Lung (tissue), 16 donors: ENCODE data around the gene CITED2. TPM values are rescaled to one million over a fixed set of nuclear protein-coding genes. Genes with fewer than 3 reads are reported as not detected.
A peak's percentile ranks its signal among the peaks of the same experiment; 100 is the strongest.

Experiments
- ATAC-seq: fragments of 200-7000 bp; cut with Tn5 transposase; one replicate; pipeline ENCODE4 v1.9.1; 2020; ENCODE audit warnings: moderate number of reproducible peaks; ENCODE audit not compliant: insufficient read depth, low FRiP score
- DNase-seq, 3 donors: peaks; one replicate each; pipeline ENCODE4 v3.0.0-alpha.2; 2013 to 2017
- H3K27ac ChIP-seq, 2 donors: one replicate each; pipeline ENCODE4 v1.5.1; 2013; ENCODE audit warnings: mild to moderate bottlenecking in 2 of 2, moderate library complexity in 2 of 2, control low read depth in 1 of 2, inconsistent platforms in 1 of 2, low read depth in 1 of 2, low read length in 1 of 2
- H3K27me3 ChIP-seq, 3 donors: one replicate each; pipeline ENCODE4 v1.5.1; 2013; ENCODE audit warnings: low read length in 2 of 3; ENCODE audit not compliant: control insufficient read depth in 3 of 3, insufficient read depth in 3 of 3
- H3K36me3 ChIP-seq, 4 donors: one replicate each; pipeline ENCODE4 v1.5.1; 2013; ENCODE audit warnings: low read length in 4 of 4, mild to moderate bottlenecking in 1 of 4, moderate library complexity in 1 of 4; ENCODE audit not compliant: control insufficient read depth in 4 of 4, insufficient read depth in 4 of 4
- H3K4me1 ChIP-seq, 5 donors: one replicate each; pipeline ENCODE4 v1.5.1; 2013; ENCODE audit warnings: low read length in 5 of 5, mild to moderate bottlenecking in 2 of 5, moderate library complexity in 1 of 5; ENCODE audit not compliant: control insufficient read depth in 5 of 5, insufficient read depth in 5 of 5
- H3K4me3 ChIP-seq: one replicate; pipeline ENCODE4 v1.5.1; 2013; ENCODE audit warnings: mild to moderate bottlenecking, control low read depth, moderate library complexity
- H3K9ac ChIP-seq, 2 donors: one replicate each; pipeline ENCODE4 v1.5.1; 2013; ENCODE audit warnings: low read length in 2 of 2, control low read depth in 1 of 2; ENCODE audit not compliant: insufficient read depth in 1 of 2
- H3K9me3 ChIP-seq, 4 donors: one replicate each; pipeline ENCODE4 v1.5.1; 2013; ENCODE audit warnings: low read length in 3 of 4, mild to moderate bottlenecking in 1 of 4, moderate library complexity in 1 of 4; ENCODE audit not compliant: control insufficient read depth in 4 of 4, insufficient read depth in 3 of 4
- CTCF ChIP-seq: IDR thresholded peaks from 2 replicates; pipeline ENCODE4 v1.5.1; 2012; ENCODE audit warnings: mild to moderate bottlenecking; ENCODE audit errors: control extremely low read depth, extremely low read depth
- WGBS, 2 donors: extraction: QIAGEN DNeasy Blood & Tissue Kit; methylation state at CpG; one replicate each; pipeline ENCODE4 v1.1.7; 2013; 5-methylcytosine and 5-hydroxymethylcytosine counted together
- long read RNA-seq, 5 donors: transcript quantifications; one replicate each; lab custom pipeline, GENCODE V29; 2026
- polyA plus RNA-seq, 2 donors: library from polyadenylated mRNA; stranded (reverse); fragments of 200-250 nt; gene quantifications; one replicate each; pipeline ENCODE4 v1.2.1, GENCODE V29; 2013
- total RNA-seq, 2 donors: library from RNA; depleted of rRNA in 1 of 2; stranded (reverse); fragments of >200 nt in 1 of 2; gene quantifications; one replicate each; pipeline ENCODE4 v1.2.1, GENCODE V29; 2014 to 2021
- donor health status: control.
- donor health status: control.
- donor health status: Bipolar disorder and iron deficiency.
- donor health status: healthy.
- donor health status: DM: yes; HTN: yes; CAD: no.

The CITED2 gene
- total RNA-seq (100 to 1,000 TPM; 154 to 220 TPM), polyA plus RNA-seq (10 to 100 TPM; 34.3 to 82.9 TPM)
- long read RNA-seq, donor 1, transcript CITED2-201 (2 exons, 2,354 nt) = major isoform, 71 of 71 reads
- long read RNA-seq, donor 1, partial matches to known transcripts = 0 of 71 reads
- long read RNA-seq, donor 1, other reads (novel, unspliced or antisense) = 0 of 71 reads
- long read RNA-seq, donor 2, transcript CITED2-201 (2 exons, 2,354 nt) = major isoform, 24 of 24 reads
- long read RNA-seq, donor 2, partial matches to known transcripts = 0 of 24 reads
- long read RNA-seq, donor 2, other reads (novel, unspliced or antisense) = 0 of 24 reads
- long read RNA-seq, donor 3, transcript CITED2-201 (2 exons, 2,354 nt) = major isoform, 53 of 53 reads
- long read RNA-seq, donor 3, partial matches to known transcripts = 0 of 53 reads
- long read RNA-seq, donor 3, other reads (novel, unspliced or antisense) = 0 of 53 reads
- long read RNA-seq, donor 4, transcript CITED2-201 (2 exons, 2,354 nt) = major isoform, 18 of 18 reads
- long read RNA-seq, donor 4, partial matches to known transcripts = 0 of 18 reads
- long read RNA-seq, donor 4, other reads (novel, unspliced or antisense) = 0 of 18 reads
- long read RNA-seq, donor 5, transcript CITED2-201 (2 exons, 2,354 nt) = major isoform, 91 of 91 reads
- long read RNA-seq, donor 5, partial matches to known transcripts = 0 of 91 reads
- long read RNA-seq, donor 5, other reads (novel, unspliced or antisense) = 0 of 91 reads

- no peaks in the 10 kb centered on the region for H3K27me3 ChIP-seq
- DNase-seq (peak; percentile 97 to 98 (median 98)), ATAC-seq (peak; percentile 82)
- no peak for TF ChIP-seq CTCF
- peak within 1 kb of the TSS; percentile 99 for H3K4me3 ChIP-seq
- H3K36me3 ChIP-seq = peaks cover 0 to 25% (median 6%) of the 10 kb centered on the region in 4 donors
- no peaks in the 10 kb centered on the region for H3K9me3 ChIP-seq
- peak within 1 kb of the TSS; percentile 95 to 98 for H3K9ac ChIP-seq
- 1% methylated on average over 78 to 82 of the region's 82 CpGs for WGBS, 2 donors
- H3K27ac ChIP-seq = peak within 1 kb of the TSS; percentile 94 to 99
- H3K4me1 ChIP-seq = peaks cover 0 to 41% (median 4%) of the 10 kb centered on the region in 5 donors
Measured at GRCh38 chr6:139374357-139375225, at the start of gene CITED2. Gene CITED2, minus strand, starts transcription at chr6:139374648. Its CDS starts 704 bp downstream, at chr6:139373944.

GRCh38 chr6:139423037-139423703 lies 48.7 kb upstream of the CITED2 start:
- Histone ChIP-seq H3K27ac (no peak overlapping the region), H3K9ac (no peak overlapping the region), H3K9me3 (no peaks in the 10 kb centered on the region), H3K4me3 (no peak overlapping the region), H3K4me1 (peaks cover 0 to 4% (median 0%) of the 10 kb centered on the region in 5 donors), H3K36me3 (no peaks in the 10 kb centered on the region), H3K27me3 (no peaks in the 10 kb centered on the region)
- 71 to 92% methylated on average over 6 of the region's 6 CpGs for WGBS, 2 donors
- ATAC-seq (no peak), DNase-seq (peak in 2 of 3 donors; percentile 31 to 57)
- TF ChIP-seq CTCF = no peak

GRCh38 chr6:139422105-139423036 lies 47.9 kb upstream of the CITED2 start:
- no peak for TF ChIP-seq CTCF
- Histone ChIP-seq H3K27ac (peak overlapping the region in 1 of 2 donors; percentile 20), H3K4me3 (no peak overlapping the region), H3K27me3 (no peaks in the 10 kb centered on the region), H3K4me1 (peaks cover 0 to 4% (median 0%) of the 10 kb centered on the region in 5 donors), H3K9me3 (no peaks in the 10 kb centered on the region), H3K9ac (no peak overlapping the region), H3K36me3 (no peaks in the 10 kb centered on the region)
- DNase-seq (no peak), ATAC-seq (no peak)
- 79 to 80% methylated on average over 9 of the region's 9 CpGs for WGBS, 2 donors
